A673 (cell line): ENCODE data around the gene PTS. TPM values are rescaled to one million over a fixed set of nuclear protein-coding genes. Genes with fewer than 3 reads are reported as not detected.
A peak's percentile ranks its signal among the peaks of the same experiment; 100 is the strongest.

Experiments used
- BruUV-seq: library from RNA; stranded (reverse); fragments of 400-500 nt; replicated peaks from 2 replicates; lab custom pipeline; 2021; lab: Mats Ljungman, UMichigan
- CTCF ChIA-PET: fragments of 300-600 bp; sonication (Branson Sonifier 250); formaldehyde crosslinking; loops from one replicate; lab custom pipeline; 2022; ENCODE audit warnings: antibody characterized with exemption; lab: Charles Lee
- POLR2A ChIA-PET: fragments of 300-600 bp; sonication (Branson Sonifier 250); formaldehyde crosslinking; loops from one replicate; lab custom pipeline; 2022; ENCODE audit warnings: antibody characterized with exemption; ENCODE audit not compliant: low non-redundant PET; lab: Charles Lee
- DNase-seq: peaks from one replicate; pipeline ENCODE4 v3.0.0-alpha.2; 2015; ENCODE audit warnings: low spot score
- H3K27ac ChIP-seq: fragments of 200-600 bp; sonication (generic); 2 replicates; pipeline ENCODE4 v1.5.1; 2016; ENCODE audit warnings: mixed run types, low read depth, mild to moderate bottlenecking, mixed read lengths, antibody characterized with exemption, low read length; ENCODE audit not compliant: poor library complexity, severe bottlenecking
- H3K27me3 ChIP-seq: fragments of 200-600 bp; sonication (generic); replicated peaks from 2 replicates; pipeline ENCODE4 v1.6.1; 2017; ENCODE audit warnings: mixed run types, low read depth, mild to moderate bottlenecking, mixed read lengths, antibody characterized with exemption, low read length; ENCODE audit not compliant: insufficient read depth, poor library complexity
- H3K36me3 ChIP-seq: fragments of 200-600 bp; sonication (generic); 2 replicates; pipeline ENCODE4 v1.6.1; 2016; ENCODE audit warnings: mixed run types, mild to moderate bottlenecking, mixed read lengths, antibody characterized with exemption, low read length; ENCODE audit not compliant: insufficient read depth, poor library complexity, severe bottlenecking
- H3K4me1 ChIP-seq: fragments of 200-600 bp; sonication (generic); 2 replicates; pipeline ENCODE4 v1.6.1; 2017; ENCODE audit warnings: mixed run types, mild to moderate bottlenecking, mixed read lengths, antibody characterized with exemption, low read length; ENCODE audit not compliant: insufficient read depth, poor library complexity, severe bottlenecking
- H3K4me3 ChIP-seq: fragments of 200-600 bp; sonication (generic); 2 replicates; pipeline ENCODE4 v1.5.1; 2016; ENCODE audit warnings: low read depth, mixed run types, mild to moderate bottlenecking, mixed read lengths, low read length; ENCODE audit not compliant: poor library complexity, severe bottlenecking
- H3K9me3 ChIP-seq: fragments of 200-600 bp; sonication (generic); 2 replicates; pipeline ENCODE4 v1.6.1; 2016; ENCODE audit warnings: mixed run types, low read depth, mild to moderate bottlenecking, mixed read lengths, antibody characterized with exemption, low read length; ENCODE audit not compliant: poor library complexity, severe bottlenecking
- CTCF ChIP-seq: fragments of 300-800, 200-600 bp; sonication (generic); conservative IDR thresholded peaks from 2 replicates; pipeline ENCODE4 v1.5.1; 2017; ENCODE audit warnings: low read depth, mild to moderate bottlenecking, antibody characterized with exemption, low read length, moderate library complexity, mixed read lengths
- EZH2 ChIP-seq: fragments of 200-600 bp; sonication (generic); IDR thresholded peaks from 2 replicates; pipeline ENCODE4 v1.6.1; 2017; ENCODE audit warnings: borderline replicate concordance, low read depth, mild to moderate bottlenecking, mixed read lengths, antibody characterized with exemption, low read length; ENCODE audit not compliant: poor library complexity, severe bottlenecking
- intact Hi-C: fragments of 100-400 bp; cut with micrococcal nuclease; formaldehyde crosslinking; loops from one replicate; pipeline ENCODE4 v1.10.0; 2022; ENCODE audit not compliant: unreplicated experiment
- total RNA-seq: library from RNA; stranded (reverse); gene quantifications from 2 replicates; pipeline ENCODE4 v1.2.3, GENCODE V29; 2021

The PTS gene
- total RNA-seq, 1 experiment from 2014 or later, result 96.8 TPM

GRCh38 chr11:112277941-112278340, 51.7 kb downstream of the PTS start:
- no peak for DNase-seq
- ChIA-PET CTCF (interaction anchor here (0.7 kb wide), 1 partner anchor 909 kb away, joined by 5 read pairs; no protein-coding TSS in a partner anchor), POLR2A (no interaction called here)
- no peak overlapping the region for H3K27ac ChIP-seq
- intact Hi-C loops, result no loop called here
- H3K4me1 ChIP-seq, result peaks cover 18% of the 10 kb centered on the region
- no peaks in the 10 kb centered on the region for H3K27me3 ChIP-seq
- no TSS peak for BruUV-seq
- no peaks in the 10 kb centered on the region for H3K9me3 ChIP-seq
- H3K36me3 ChIP-seq, result no peaks in the 10 kb centered on the region
- H3K4me3 ChIP-seq, result no peak overlapping the region
- no peak for TF ChIP-seq CTCF
- TF ChIP-seq EZH2, result no peak

DNA sequence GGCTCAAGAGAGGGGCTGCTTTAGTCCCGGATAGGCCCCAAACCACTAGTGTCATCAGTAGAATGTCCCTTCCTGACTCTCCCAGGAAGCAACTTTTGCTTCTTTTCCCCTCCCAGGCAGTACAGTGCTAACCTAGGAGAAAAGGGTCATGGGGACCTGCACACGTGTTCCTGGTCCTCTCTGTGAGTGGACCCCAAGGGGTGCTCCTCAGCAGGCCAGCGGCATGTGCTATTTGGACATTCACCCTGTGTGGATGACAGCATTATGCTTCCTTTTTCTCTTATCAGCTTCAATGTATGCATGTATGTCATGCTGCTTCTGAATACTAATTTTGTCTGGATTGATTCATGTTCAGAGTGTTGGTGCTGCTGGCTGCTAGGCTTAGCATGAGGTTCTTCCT, 52.6 kb downstream of the PTS start:
- intact Hi-C loops, result no loop called here
- no peak overlapping the region for H3K4me3 ChIP-seq
- peaks cover 18% of the 10 kb centered on the region for H3K4me1 ChIP-seq
- BruUV-seq, result no TSS peak
- no peak overlapping the region for H3K27ac ChIP-seq
- DNase-seq, result no peak
- ChIA-PET CTCF (interaction anchor here (0.6 to 2.1 kb wide), 11 partner anchors 12 to 350 kb away, joined by 3 to 17 read pairs (median 5); partner anchors contain the start of gene PTS), POLR2A (interaction anchor here (0.6 kb wide), 1 partner anchor 59 kb away, joined by 3 read pairs; no protein-coding TSS in a partner anchor)
- H3K36me3 ChIP-seq, result no peaks in the 10 kb centered on the region
- no peaks in the 10 kb centered on the region for H3K27me3 ChIP-seq
- TF ChIP-seq EZH2 (no peak), CTCF (no peak)
- no peaks in the 10 kb centered on the region for H3K9me3 ChIP-seq

- Histone ChIP-seq H3K27ac (no peak overlapping the region), H3K36me3 (no peaks in the 10 kb centered on the region), H3K9me3 (no peaks in the 10 kb centered on the region), H3K4me1 (peaks cover 18% of the 10 kb centered on the region), H3K4me3 (peak overlapping the region; percentile 49), H3K27me3 (no peaks in the 10 kb centered on the region)
- ChIA-PET POLR2A (interaction anchor here (0.7 kb wide), 1 partner anchor 290 kb away, joined by 15 read pairs; no protein-coding TSS in a partner anchor), CTCF (interaction anchor here (0.6 to 2.1 kb wide), 13 partner anchors 54 to 720 kb away, joined by 3 to 32 read pairs (median 6); partner anchors contain the start of genes PTS and TIMM8B)
- TF ChIP-seq EZH2 (no peak), CTCF (peak; percentile 73)
- intact Hi-C loops, result loop anchor here (1.0 to 10.0 kb wide), 5 partner anchors 61 to 675 kb away; partner anchors contain the start of genes ALG9, CFAP68, DIXDC1 and FDXACB1
- DNase-seq, result peak; percentile 84
- BruUV-seq, result no TSS peak
Observed at GRCh38 chr11:112279901-112280267, 53.7 kb downstream of the PTS start.
